Measurements from ENCODE around the gene BEGAIN. TPM values are rescaled to one million over a fixed set of nuclear protein-coding genes. Genes with fewer than 3 reads are reported as not detected.

The BEGAIN gene
- total RNA-seq, 2 donors from 2014 or later = 2.5 to 5.1 TPM

DNA sequence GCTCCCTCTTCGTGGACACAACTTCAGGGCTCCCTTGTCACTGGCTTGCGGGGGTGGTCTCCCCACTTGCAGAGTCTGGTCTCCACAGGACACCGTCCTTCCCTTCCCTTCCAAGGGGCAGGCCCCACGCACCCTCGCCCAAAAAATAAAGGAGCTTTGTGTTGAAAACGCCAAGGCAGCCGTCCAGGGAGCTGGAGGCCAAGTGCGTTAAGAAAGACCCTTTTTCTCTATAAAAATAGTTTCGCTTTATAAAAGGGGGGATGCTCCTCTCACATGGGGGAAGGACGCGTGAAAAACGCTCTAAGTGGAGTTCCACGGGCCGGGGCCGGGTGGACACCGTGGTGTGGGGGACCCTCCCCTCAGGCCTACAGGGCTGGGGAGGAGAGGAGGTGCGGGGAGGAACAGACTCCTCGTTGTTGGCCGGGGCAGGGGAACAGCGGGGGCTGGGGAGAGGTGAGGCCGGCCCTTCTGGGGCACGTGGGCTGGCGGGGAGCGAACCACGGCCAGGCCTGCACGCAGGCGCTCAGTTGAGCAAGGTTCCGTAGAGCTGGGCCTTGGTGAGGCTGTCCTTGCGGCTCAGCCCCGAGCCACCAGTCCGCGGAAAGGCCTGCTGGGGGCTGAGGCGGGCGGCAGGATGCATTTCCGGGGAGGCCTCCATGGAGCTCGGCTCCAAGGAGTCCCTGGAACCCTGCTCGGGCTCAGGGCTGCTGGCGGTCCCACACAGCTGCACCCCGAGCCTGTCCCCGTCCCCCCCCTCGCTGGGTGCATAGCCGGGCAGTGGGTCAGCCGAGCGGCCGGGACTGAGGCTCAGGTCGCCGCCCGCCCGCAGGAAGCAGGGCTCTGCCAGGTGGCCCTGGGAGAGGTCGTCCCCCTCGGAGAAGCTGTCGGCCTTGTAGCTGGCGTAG, 49.5 kb downstream of the BEGAIN start:
- Histone ChIP-seq H3K27me3 (replicated peaks; ENCODE audit: insufficient read depth) (no peaks in the 10 kb centered on the region), H3K27ac (no peak overlapping the region), H3K4me1 (replicated peaks) (no peaks in the 10 kb centered on the region), H3K36me3 (no peaks in the 10 kb centered on the region), H3K4me3 (no peak overlapping the region), H3K9me3 (no peaks in the 10 kb centered on the region)
- intact Hi-C loops (cut with DNase I) = no loop called here
- no peak for DNase-seq (ENCODE audit: low spot score)
- no peak for TF ChIP-seq POLR2AphosphoS5 (IDR thresholded peaks at IDR 0.05)
- TF ChIP-seq POLR2A (IDR thresholded peaks at IDR 0.05) = no peak
- TF ChIP-seq, protein P1, sequence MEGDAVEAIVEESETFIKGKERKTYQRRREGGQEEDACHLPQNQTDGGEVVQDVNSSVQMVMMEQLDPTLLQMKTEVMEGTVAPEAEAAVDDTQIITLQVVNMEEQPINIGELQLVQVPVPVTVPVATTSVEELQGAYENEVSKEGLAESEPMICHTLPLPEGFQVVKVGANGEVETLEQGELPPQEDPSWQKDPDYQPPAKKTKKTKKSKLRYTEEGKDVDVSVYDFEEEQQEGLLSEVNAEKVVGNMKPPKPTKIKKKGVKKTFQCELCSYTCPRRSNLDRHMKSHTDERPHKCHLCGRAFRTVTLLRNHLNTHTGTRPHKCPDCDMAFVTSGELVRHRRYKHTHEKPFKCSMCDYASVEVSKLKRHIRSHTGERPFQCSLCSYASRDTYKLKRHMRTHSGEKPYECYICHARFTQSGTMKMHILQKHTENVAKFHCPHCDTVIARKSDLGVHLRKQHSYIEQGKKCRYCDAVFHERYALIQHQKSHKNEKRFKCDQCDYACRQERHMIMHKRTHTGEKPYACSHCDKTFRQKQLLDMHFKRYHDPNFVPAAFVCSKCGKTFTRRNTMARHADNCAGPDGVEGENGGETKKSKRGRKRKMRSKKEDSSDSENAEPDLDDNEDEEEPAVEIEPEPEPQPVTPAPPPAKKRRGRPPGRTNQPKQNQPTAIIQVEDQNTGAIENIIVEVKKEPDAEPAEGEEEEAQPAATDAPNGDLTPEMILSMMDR (IDR thresholded peaks at IDR 0.05) = no peak
- 80% methylated on average over 49 of the region's 53 CpGs for WGBS

DNA sequence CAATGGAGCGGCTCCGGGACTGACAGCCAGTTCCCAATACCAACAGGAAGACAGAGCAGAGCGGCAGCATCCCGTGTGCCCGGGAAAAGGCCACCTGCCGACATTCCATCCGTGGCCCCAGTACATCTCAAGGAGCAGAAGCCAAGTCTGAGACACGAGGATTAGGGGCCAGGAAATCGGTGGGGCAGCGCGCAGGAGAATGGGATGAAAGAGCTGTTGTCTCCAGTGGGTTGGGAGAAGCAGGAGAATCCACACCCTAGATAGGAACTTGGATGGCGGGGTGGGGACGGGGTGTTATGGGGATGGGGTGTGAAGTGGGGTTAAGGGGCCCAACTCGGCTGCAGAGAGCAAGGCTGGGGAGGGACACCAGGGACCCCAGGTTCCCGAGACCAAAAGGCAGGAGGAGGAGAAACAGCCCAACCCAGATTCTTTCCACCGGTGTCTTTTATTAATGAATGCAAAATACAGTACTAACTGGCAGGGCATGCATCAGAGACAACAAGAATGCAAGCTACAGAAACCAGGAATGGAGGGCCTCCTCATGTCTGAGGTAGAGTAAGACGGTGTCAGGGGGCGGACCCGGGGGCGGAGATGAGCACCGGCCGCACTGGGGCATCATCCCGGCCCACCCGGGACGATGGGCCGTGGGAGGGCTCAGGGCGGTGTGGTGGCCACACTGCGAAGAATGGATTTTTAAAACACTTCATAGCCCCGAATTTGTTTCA, 50.3 kb downstream of the BEGAIN start:
- Histone ChIP-seq H3K4me1 (replicated peaks) (no peaks in the 10 kb centered on the region), H3K36me3 (no peaks in the 10 kb centered on the region), H3K27me3 (replicated peaks; ENCODE audit: insufficient read depth) (no peaks in the 10 kb centered on the region), H3K27ac (no peak overlapping the region), H3K4me3 (no peak overlapping the region), H3K9me3 (no peaks in the 10 kb centered on the region)
- TF ChIP-seq POLR2AphosphoS5 (IDR thresholded peaks at IDR 0.05) (no peak), POLR2A (IDR thresholded peaks at IDR 0.05) (no peak)
- TF ChIP-seq, protein P1 (IDR thresholded peaks at IDR 0.05) = no peak
- intact Hi-C loops (cut with DNase I) = no loop called here
- WGBS = 84% methylated on average over 29 of the region's 29 CpGs
- no peak for DNase-seq (ENCODE audit: low spot score)

DNA sequence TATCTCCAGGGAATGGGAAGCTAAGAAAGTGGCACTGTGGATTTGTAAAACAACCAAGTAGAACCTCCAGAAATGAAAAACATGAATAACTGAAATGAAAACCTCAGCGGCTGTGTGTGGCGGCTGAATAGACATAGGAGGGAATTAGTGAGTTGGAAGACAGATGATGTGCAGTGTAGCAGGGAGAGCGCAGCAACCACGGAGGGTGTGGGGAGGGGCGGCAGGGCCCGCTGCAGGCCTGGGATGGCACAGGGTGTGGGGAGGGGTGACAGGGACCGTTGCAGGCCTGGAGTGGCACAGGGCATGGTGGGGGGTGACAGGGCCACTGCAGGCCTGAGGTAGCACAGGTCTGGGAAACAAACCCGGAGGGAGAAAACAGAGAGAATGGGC, 51.1 kb downstream of the BEGAIN start:
- TF ChIP-seq POLR2AphosphoS5 (IDR thresholded peaks at IDR 0.05) (no peak), POLR2A (IDR thresholded peaks at IDR 0.05) (no peak)
- TF ChIP-seq, protein P1 (IDR thresholded peaks at IDR 0.05) = no peak
- intact Hi-C loops (cut with DNase I) = no loop called here
- no peaks in the 10 kb centered on the region for H3K36me3 ChIP-seq

GRCh38 chr14:100535287-100536120, 51.7 kb downstream of the BEGAIN start:
- H3K27me3 ChIP-seq (replicated peaks; ENCODE audit: insufficient read depth) = no peaks in the 10 kb centered on the region
- no peak for DNase-seq (ENCODE audit: low spot score)
- H3K9me3 ChIP-seq = no peaks in the 10 kb centered on the region
- intact Hi-C loops (cut with DNase I) = no loop called here
- H3K27ac ChIP-seq = no peak overlapping the region
- H3K4me3 ChIP-seq = no peak overlapping the region
- WGBS = 88% methylated on average over 16 of the region's 16 CpGs
- no peaks in the 10 kb centered on the region for H3K4me1 ChIP-seq (replicated peaks)
- no peaks in the 10 kb centered on the region for H3K36me3 ChIP-seq
- no peak for TF ChIP-seq POLR2AphosphoS5 (IDR thresholded peaks at IDR 0.05)
- TF ChIP-seq, protein P1 (IDR thresholded peaks at IDR 0.05) = no peak
- no peak for TF ChIP-seq POLR2A (IDR thresholded peaks at IDR 0.05)

More for the DNA sequence above, 51.1 kb downstream of the BEGAIN start:
- DNase-seq (ENCODE audit: low spot score) = no peak
- no peaks in the 10 kb centered on the region for H3K27me3 ChIP-seq (replicated peaks; ENCODE audit: insufficient read depth)
- H3K27ac ChIP-seq = no peak overlapping the region
- H3K4me1 ChIP-seq (replicated peaks) = no peaks in the 10 kb centered on the region
- H3K4me3 ChIP-seq = no peak overlapping the region
- WGBS = 88% methylated on average over 8 of the region's 8 CpGs
- H3K9me3 ChIP-seq = no peaks in the 10 kb centered on the region

Data from prostate gland (tissue), 2 donors.